NCI-H510A treated with DMSO at 0.1 percent for 48 hours (cell line): ENCODE data around the gene SSB.
"Not testable (repeated sequence)": the region's sequence is repeated elsewhere in the genome, so short reads cannot be mapped to it uniquely, and the experiment has no call there.

Source experiments
- DNase-seq: peaks from one replicate; lab custom pipeline; 2025; lab: John Stamatoyannopoulos, UW

SSB gene

DNA sequence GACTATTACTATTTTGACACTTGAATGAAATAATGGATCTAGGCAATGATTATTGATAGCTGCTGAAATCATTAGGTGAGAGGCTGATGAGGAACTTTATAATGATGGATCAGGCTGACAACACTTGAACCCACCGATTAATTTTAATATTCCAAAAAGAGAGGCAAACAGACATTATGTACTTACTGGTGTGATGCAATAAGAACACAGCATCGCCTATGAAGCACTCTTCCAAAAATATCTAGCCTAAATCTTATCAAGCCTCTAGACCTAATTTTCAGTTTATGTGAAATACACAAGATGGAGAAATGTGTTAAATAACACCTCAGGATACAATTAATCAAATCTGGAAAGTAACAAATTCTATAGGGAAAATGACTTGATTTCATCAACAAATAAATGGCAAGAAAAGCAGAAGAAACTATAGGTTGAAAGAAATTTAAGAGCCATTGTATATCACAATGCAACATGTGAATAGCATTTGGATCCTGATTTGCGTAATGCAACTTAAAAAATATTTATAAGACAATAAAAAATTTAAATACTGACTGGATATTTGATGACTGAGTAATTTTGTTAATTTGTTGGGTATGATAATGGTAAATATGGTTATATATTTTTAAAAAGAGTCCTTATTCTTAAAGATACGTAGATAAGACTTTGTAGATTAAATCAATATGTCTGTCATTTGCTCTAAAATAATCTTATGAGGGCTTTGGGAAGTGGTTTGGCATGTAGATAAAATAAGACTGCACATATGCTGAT is 17.2 kb upstream of the SSB start:
- no peak for DNase-seq

GRCh38 chr2:169782513-169782912 is 16.2 kb upstream of the SSB start:
- DNase-seq, result no peak

DNA sequence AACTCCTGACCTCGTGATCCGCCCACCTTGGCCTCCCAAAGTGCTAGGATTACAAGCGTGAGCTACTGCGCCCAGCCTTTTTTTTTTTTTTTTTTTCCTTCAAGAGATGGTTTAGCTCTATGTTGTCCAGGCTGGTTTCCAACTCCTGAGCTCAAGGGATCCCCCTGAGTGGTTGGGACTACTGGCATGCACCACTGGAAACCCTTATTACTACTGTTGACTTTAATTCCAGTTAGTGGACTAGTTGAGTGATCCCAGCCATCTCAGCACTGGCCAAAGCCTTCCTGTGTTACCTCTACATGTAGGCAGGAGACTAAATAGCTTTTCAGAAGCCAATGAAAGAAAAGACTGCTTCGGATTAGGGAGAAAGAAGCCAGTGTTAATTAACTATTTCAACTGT is 8.1 kb upstream of the SSB start:
- no peak for DNase-seq

- no peak for DNase-seq
Measured at GRCh38 chr2:169795181-169795580, 3.5 kb upstream of the SSB start.

DNA sequence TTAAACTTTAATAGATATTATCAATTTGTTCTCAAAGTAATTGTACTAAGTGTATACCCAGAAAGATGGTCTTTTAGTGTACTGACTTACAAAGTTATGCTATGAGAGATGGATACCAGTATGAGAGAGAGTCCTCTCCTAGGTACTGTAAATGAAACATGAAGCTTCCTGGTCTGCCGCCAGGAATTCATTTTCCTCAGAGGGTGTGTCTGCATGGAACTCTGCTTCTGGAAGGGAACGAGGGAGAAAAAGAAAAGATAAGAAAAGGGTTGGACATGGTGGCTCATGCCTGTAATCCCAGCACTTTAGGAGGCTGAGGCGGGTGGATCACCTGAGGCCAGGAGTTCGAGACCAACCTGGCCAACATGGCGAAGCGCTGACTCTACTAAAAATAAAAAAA is 2.2 kb upstream of the SSB start:
- DNase-seq, result no peak

DNA sequence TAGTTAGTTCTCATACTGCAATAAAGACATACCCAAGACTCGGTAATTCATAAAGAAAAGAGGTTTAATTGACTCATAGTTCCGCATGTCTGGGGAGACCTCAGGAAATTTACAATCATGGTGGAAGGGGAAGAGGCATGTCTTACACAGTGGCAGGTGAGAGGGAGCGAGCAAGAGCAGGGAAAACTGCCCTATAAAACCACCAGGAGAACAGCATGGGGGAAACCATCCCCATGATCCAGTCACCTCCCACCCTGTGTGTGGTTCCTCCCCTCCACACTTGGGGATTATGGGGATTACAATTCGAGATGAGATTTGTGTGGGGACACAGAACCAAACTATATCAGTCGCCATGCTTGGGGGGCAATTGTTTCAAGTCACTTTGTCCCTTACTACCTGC is 1.1 kb upstream of the SSB start:
- no peak for DNase-seq

DNA sequence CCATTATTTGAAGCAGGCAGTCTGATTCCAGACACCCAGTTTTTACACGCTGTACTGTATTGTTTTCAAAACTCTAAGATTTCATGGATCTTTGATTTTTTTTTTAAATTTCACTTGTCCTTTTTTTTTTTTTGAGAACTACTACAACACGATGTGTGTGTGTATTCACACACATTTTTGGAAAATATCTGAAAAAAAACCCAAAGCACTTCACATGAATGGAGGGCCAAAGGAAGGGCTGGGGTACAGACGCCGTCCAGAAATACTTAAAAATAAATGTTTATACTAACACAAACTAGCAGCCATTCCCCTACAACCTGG is 314 bp upstream of the SSB start:
- DNase-seq, result no peak

DNA sequence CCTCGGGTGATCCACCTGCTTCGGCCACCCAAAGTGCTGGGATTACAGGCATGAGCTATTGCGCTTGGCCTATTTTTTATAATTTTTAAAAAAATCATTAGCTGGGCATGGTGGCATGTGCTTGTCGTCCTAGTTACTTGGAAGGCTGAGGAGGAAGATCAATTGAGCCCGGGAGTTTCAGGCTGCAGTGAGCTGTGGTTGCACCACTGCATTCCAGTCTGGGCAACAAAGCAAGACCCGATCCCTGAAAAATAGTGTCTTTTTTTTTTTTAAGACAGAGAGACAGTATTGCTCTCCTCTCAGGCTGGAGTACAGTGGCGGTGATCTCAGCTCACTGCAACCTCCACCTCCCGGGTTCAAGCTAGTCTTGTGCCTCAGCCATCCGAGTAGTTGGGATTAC is 4.8 kb downstream of the SSB start:
- no peak for DNase-seq

- no peak for DNase-seq
Measured at GRCh38 chr2:169806586-169806985, 7.9 kb downstream of the SSB start.

DNA sequence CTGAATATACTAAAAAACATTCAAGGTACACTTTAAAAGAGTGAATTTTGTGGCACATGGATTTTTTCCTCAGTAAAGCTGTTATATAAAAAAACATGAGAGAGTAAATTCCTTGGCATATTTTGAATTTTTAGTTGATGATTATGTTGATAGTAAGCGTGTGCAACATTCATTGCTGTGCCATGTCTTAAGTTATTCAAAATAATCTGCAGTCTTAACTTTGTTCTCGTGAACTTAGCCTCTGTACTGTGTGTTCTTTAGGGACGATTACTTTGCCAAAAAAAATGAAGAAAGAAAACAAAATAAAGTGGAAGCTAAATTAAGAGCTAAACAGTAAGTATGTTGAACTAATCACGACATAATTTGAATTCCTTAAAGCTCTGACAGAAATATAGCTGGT is 9.6 kb downstream of the SSB start:
- DNase-seq, result no peak

DNA sequence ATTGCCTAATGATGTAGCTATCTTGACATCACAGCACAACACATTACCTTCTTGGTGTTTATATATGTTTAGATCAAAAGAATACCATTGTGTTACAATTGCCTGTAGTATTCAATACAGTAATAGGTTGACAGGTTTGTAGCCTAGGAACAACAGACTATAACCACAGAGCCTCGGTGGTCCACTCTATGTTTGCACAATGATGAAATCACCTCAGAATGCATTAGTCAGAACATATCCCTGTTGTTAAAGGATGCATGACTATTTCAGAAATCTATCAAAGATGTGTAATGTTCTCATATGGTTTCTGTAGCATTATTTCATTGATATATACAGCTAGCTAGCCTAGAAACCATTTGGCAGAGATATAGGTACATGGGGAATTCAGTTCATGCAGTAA is 17.2 kb downstream of the SSB start:
- no peak for DNase-seq

DNA sequence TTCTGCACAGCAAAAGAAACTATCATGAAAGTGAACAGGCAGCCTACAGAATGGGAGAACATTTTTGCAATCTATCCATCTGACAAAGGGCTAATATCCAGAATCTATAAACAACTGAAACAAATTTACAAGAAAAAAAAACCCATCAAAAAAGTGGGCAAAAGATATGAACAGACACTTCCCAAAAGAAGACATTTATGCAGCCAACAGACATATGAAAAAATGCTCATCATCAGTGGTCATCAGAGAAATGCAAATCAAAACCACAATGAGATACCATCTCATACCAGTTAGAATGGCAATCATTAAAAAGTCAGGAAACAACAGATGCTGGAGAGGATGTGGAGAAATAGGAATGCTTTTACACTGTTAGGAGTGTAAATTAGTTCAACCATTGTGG is 18.3 kb downstream of the SSB start:
- not testable (repeated sequence) for DNase-seq

DNA sequence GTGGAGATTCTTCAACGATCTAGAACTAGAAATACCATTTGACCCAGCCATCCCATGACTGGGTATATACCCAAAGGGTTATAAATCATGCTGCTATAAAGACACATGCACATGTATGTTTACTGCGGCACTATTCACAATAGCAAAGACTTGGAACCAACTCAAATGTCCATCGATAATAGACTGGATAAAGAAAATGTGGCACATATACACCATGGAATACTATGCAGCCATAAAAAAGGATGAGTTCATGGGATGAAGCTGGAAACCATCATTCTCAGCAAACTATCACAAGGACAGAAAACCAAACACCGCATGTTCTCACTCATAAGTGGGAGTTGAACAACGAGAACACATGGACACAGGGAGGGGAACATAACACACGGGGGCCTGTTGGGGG is 18.7 kb downstream of the SSB start:
- DNase-seq, result not testable (repeated sequence)

DNA sequence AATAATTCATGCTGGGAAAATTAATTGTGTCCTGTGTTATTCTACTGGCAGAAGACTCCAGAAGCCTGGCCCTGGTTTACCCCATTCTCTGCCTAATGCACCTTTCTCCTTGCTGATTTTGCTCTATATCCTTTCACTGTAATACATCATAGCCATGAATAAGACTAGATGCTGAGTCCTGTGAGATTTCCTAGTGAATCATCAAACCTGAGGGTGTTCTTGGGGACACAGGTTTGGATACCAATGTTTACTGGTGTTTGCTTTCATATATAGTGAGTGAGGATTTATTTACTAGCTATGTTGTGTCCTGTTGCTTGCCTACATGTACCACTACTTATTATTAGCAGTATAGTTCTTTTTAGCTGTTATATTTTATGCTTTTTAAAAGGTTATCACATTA is 19.6 kb downstream of the SSB start:
- DNase-seq, result no peak

GRCh38 chr2:169819106-169819505 is 20.4 kb downstream of the SSB start:
- DNase-seq, result no peak

GRCh38 chr2:169820101-169820500 is 21.4 kb downstream of the SSB start:
- not testable (repeated sequence) for DNase-seq

GRCh38 chr2:169822036-169822435 is 23.4 kb downstream of the SSB start:
- no peak for DNase-seq

DNA sequence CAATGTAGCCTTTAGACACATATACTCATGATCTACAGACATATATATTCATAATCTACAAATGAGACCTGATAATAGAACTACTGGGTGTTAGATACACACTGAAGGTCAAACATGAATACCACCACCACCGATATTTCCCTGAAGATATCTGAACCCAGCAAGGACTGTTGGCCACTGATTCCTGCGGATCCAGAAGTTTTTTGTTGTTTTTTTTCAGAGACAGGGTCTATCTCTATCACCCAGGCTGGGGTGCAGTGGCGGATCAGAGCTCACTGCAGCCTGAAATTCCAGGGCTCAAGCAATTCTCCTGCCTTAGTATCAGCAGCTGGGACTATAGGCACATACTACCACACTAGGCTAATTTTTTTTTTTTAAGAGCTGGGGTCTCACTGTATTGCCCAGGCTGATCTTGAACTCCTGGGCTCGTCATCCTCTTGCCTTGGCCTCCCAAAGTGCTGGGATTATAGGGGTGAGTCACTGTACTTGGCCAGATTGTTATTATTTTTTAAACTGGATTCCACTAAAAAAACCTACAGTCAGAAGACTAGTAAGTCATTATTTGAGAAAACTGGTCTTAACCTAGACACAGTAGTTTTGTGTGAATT is 24.2 kb downstream of the SSB start:
- DNase-seq, result no peak

- DNase-seq, result no peak
Measured at GRCh38 chr2:169823996-169824372, 25.3 kb downstream of the SSB start.

GRCh38 chr2:169824373-169825333 is 26.0 kb downstream of the SSB start, which contains the start of gene METTL5:
TSS of gene METTL5 (minus strand) at chr2:169824905. CDS start at chr2:169824597, 308 bp downstream.
- DNase-seq, result peak; percentile 97

DNA sequence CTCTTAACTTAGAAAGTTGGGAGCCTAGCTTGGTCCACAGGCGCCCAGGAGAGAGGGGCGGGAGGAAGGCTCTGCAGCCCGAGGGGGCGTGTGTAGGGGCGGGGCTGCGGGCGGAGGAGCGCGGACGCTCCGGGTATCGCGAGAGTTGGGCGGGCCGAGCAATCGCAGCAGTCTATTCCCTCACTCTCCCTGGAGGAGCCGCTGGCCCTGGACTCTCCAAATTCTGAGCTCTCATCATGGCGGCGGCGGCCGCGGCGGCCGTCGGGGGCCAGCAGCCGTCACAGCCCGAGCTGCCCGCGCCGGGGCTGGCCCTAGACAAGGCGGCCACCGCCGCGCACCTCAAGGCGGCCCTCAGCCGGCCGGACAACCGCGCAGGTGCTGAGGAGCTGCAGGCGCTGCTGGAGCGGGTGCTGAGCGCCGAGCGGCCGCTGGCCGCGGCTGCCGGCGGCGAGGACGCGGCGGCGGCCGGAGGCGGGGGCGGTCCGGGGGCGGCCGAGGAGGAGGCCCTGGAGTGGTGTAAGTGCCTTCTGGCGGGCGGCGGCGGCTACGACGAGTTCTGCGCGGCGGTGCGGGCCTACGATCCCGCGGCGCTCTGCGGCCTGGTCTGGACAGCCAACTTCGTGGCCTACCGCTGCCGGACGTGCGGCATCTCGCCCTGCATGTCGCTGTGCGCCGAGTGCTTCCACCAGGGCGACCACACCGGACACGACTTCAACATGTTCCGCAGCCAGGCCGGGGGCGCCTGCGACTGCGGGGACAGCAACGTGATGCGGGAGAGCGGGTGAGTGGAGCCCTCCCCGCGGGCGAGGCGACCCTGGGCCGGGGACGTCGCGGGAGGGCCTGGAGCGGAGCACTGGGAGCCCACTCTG is 28.8 kb downstream of the SSB start, which contains the start of gene UBR3:
Gene UBR3 (plus strand): TSS at position 183 of the 869 bp plus-strand sequence. CDS start 54 bp downstream, at position 237.
- DNase-seq, result peak; percentile 98
